ENCODE data around the gene EGFR.

EGFR gene

GRCh38 chr7:55099821-55100543, 81.2 kb downstream of the EGFR start:
- in situ Hi-C loops (cut with MboI; ENCODE audit: low sequenced_read_pairs): no loop called here

GRCh38 chr7:55100544-55101327, 81.9 kb downstream of the EGFR start:
- in situ Hi-C loops (cut with MboI; ENCODE audit: low sequenced_read_pairs): no loop called here

GRCh38 chr7:55101359-55101758, 82.5 kb downstream of the EGFR start:
- in situ Hi-C loops (cut with MboI; ENCODE audit: low sequenced_read_pairs): no loop called here

GRCh38 chr7:55104123-55104522, 85.3 kb downstream of the EGFR start:
- in situ Hi-C loops (cut with MboI; ENCODE audit: low sequenced_read_pairs): no loop called here

GRCh38 chr7:55104712-55105433, 86.1 kb downstream of the EGFR start:
- in situ Hi-C loops (cut with MboI; ENCODE audit: low sequenced_read_pairs): no loop called here

GRCh38 chr7:55105952-55106351, 87.1 kb downstream of the EGFR start:
- in situ Hi-C loops (cut with MboI; ENCODE audit: low sequenced_read_pairs): no loop called here

- in situ Hi-C loops (cut with MboI; ENCODE audit: low sequenced_read_pairs): no loop called here
Measured at GRCh38 chr7:55107946-55108345, 89.1 kb downstream of the EGFR start.

- in situ Hi-C loops (cut with MboI; ENCODE audit: low sequenced_read_pairs): no loop called here
Measured at GRCh38 chr7:55108401-55108800, 89.6 kb downstream of the EGFR start.

- in situ Hi-C loops (cut with MboI; ENCODE audit: low sequenced_read_pairs): no loop called here
Measured at GRCh38 chr7:55108818-55109217, 90.0 kb downstream of the EGFR start.

- in situ Hi-C loops (cut with MboI; ENCODE audit: low sequenced_read_pairs): no loop called here
Measured at GRCh38 chr7:55109404-55110167, 90.8 kb downstream of the EGFR start.

- in situ Hi-C loops (cut with MboI; ENCODE audit: low sequenced_read_pairs): no loop called here
Measured at GRCh38 chr7:55110282-55110992, 91.6 kb downstream of the EGFR start.

GRCh38 chr7:55110993-55111361, 92.2 kb downstream of the EGFR start:
- in situ Hi-C loops (cut with MboI; ENCODE audit: low sequenced_read_pairs): no loop called here

- in situ Hi-C loops (cut with MboI; ENCODE audit: low sequenced_read_pairs): no loop called here
Measured at GRCh38 chr7:55112056-55112455, 93.2 kb downstream of the EGFR start.

- in situ Hi-C loops (cut with MboI; ENCODE audit: low sequenced_read_pairs): no loop called here
Measured at GRCh38 chr7:55113760-55114540, 95.1 kb downstream of the EGFR start.

GRCh38 chr7:55117286-55117685, 98.5 kb downstream of the EGFR start:
- in situ Hi-C loops (cut with MboI; ENCODE audit: low sequenced_read_pairs): no loop called here

GRCh38 chr7:55118426-55118825, 99.6 kb downstream of the EGFR start:
- in situ Hi-C loops (cut with MboI; ENCODE audit: low sequenced_read_pairs): no loop called here

GRCh38 chr7:55119571-55119970, 100.8 kb downstream of the EGFR start:
- in situ Hi-C loops (cut with MboI; ENCODE audit: low sequenced_read_pairs): no loop called here

- in situ Hi-C loops (cut with MboI; ENCODE audit: low sequenced_read_pairs): no loop called here
Measured at GRCh38 chr7:55120074-55120473, 101.3 kb downstream of the EGFR start.

GRCh38 chr7:55120501-55121198, 101.8 kb downstream of the EGFR start:
- in situ Hi-C loops (cut with MboI; ENCODE audit: low sequenced_read_pairs): no loop called here

Data from HL-60/S4 treated with retinoic acid at 250 ng/mL for 4 days and 3 days (cell line).